IMR-90 (cell line): ENCODE results near the gene CAPN5. TPM values are rescaled to one million over a fixed set of nuclear protein-coding genes. Genes with fewer than 3 reads are reported as not detected.

ENCODE experiments used
- ATAC-seq: fragments of 200-7000 bp; cut with Tn5 transposase; 2 replicates; pipeline ENCODE4 v1.9.1; 2020; ENCODE audit warnings: low read depth, mild to moderate bottlenecking, moderate library complexity
- BruUV-seq: library from RNA; stranded (reverse); fragments of 400-500 nt; replicated peaks from 2 replicates; lab custom pipeline; 2021; lab: Mats Ljungman, UMichigan
- CTCF ChIA-PET: fragments of 300-600 bp; formaldehyde crosslinking; extraction: SDS; loops from one replicate; lab custom pipeline; 2021; ENCODE audit warnings: antibody characterized with exemption; lab: Yijun Ruan, JAX
- POLR2A ChIA-PET: fragments of 300-600 bp; sonication (Branson Sonifier 250); formaldehyde crosslinking; loops from one replicate; lab custom pipeline; 2022; ENCODE audit warnings: antibody characterized with exemption; ENCODE audit not compliant: unreplicated experiment; lab: Charles Lee
- DNase-seq: peaks from one replicate; pipeline ENCODE4 v3.0.0; 2013
- H2AFZ ChIP-seq: replicated peaks from 2 replicates; pipeline ENCODE3; 2013; ENCODE audit warnings: low read length, mild to moderate bottlenecking; ENCODE audit not compliant: poor library complexity
- H2AK5ac ChIP-seq: 2 replicates; pipeline ENCODE4 v1.6.1; 2013; ENCODE audit warnings: low read depth, low read length, inconsistent platforms
- H2AK9ac ChIP-seq: replicated peaks from 2 replicates; pipeline ENCODE3; 2013; ENCODE audit warnings: mild to moderate bottlenecking, low read depth, low read length, moderate library complexity; ENCODE audit not compliant: poor library complexity
- H2BK120ac ChIP-seq: 2 replicates; pipeline ENCODE4 v1.6.1; 2013; ENCODE audit warnings: low read depth, low read length, inconsistent platforms
- H2BK15ac ChIP-seq: 3 replicates; pipeline ENCODE4 v1.6.1; 2013; ENCODE audit warnings: low read depth, low read length, inconsistent platforms
- H2BK20ac ChIP-seq: 2 replicates; pipeline ENCODE4 v1.6.1; 2013; ENCODE audit warnings: low read depth, mild to moderate bottlenecking, inconsistent platforms, low read length, moderate library complexity
- H2BK5ac ChIP-seq: 2 replicates; pipeline ENCODE4 v1.6.1; 2013; ENCODE audit warnings: mild to moderate bottlenecking, low read depth, low read length, inconsistent platforms; ENCODE audit not compliant: poor library complexity, severe bottlenecking
- H3K14ac ChIP-seq: replicated peaks from 2 replicates; pipeline ENCODE4 v1.6.1; 2013; ENCODE audit warnings: low read depth, low read length, inconsistent platforms
- H3K18ac ChIP-seq: 2 replicates; pipeline ENCODE4 v1.6.1; 2013; ENCODE audit warnings: low read depth, low read length, control low read depth
- H3K23ac ChIP-seq: 2 replicates; pipeline ENCODE4 v1.6.1; 2013; ENCODE audit warnings: low read depth, low read length, inconsistent platforms
- H3K27ac ChIP-seq: 2 replicates; pipeline ENCODE4 v1.5.1; 2013; ENCODE audit warnings: mild to moderate bottlenecking, control low read depth, low read length; ENCODE audit not compliant: insufficient read depth
- H3K27me3 ChIP-seq: 2 replicates; pipeline ENCODE4 v1.6.1; 2013; ENCODE audit warnings: low read length; ENCODE audit not compliant: control insufficient read depth, insufficient read depth
- H3K36me3 ChIP-seq: 2 replicates; pipeline ENCODE4 v1.6.1; 2013; ENCODE audit warnings: low read length, mixed read lengths; ENCODE audit not compliant: control insufficient read depth, insufficient read depth
- H3K4ac ChIP-seq: 2 replicates; pipeline ENCODE4 v1.6.1; 2013; ENCODE audit warnings: low read depth, low read length, inconsistent platforms
- H3K4me1 ChIP-seq: 2 replicates; pipeline ENCODE4 v1.6.1; 2013; ENCODE audit warnings: low read length, mixed read lengths; ENCODE audit not compliant: control insufficient read depth, insufficient read depth
- H3K4me2 ChIP-seq: 2 replicates; pipeline ENCODE4 v1.6.1; 2013; ENCODE audit warnings: low read depth, mild to moderate bottlenecking, control low read depth, low read length, moderate library complexity
- H3K4me3 ChIP-seq: 2 replicates; pipeline ENCODE4 v1.5.1; 2013; ENCODE audit warnings: low read depth, mild to moderate bottlenecking, control low read depth, low read length, moderate library complexity; ENCODE audit not compliant: insufficient read depth
- H3K56ac ChIP-seq: 2 replicates; pipeline ENCODE4 v1.6.1; 2013; ENCODE audit warnings: low read length, inconsistent platforms; ENCODE audit not compliant: insufficient read depth; ENCODE audit errors: extremely low read depth
- H3K79me1 ChIP-seq, 2 experiments: 2 replicates each; pipeline ENCODE4 v1.6.1; 2013; ENCODE audit warnings: low read length in 2 of 2, inconsistent platforms in 1 of 2, low read depth in 1 of 2
- H3K9ac ChIP-seq: 2 replicates; pipeline ENCODE4 v1.6.1; 2013; ENCODE audit warnings: low read depth, low read length, control low read depth
- H3K9me1 ChIP-seq: 2 replicates; pipeline ENCODE4 v1.6.1; 2013; ENCODE audit warnings: low read length, inconsistent platforms; ENCODE audit not compliant: insufficient read depth
- H3K9me3 ChIP-seq: 2 replicates; pipeline ENCODE4 v1.6.1; 2013; ENCODE audit warnings: low read length; ENCODE audit not compliant: control insufficient read depth, insufficient read depth
- H4K20me1 ChIP-seq: 2 replicates; pipeline ENCODE4 v1.6.1; 2013; ENCODE audit warnings: low read length, inconsistent platforms; ENCODE audit not compliant: insufficient read depth
- H4K5ac ChIP-seq: 2 replicates; pipeline ENCODE4 v1.6.1; 2013; ENCODE audit warnings: mild to moderate bottlenecking, low read depth, low read length, control low read depth
- H4K8ac ChIP-seq, 2 experiments: 2 replicates each; pipeline ENCODE4 v1.6.1; 2013; ENCODE audit warnings: low read depth in 2 of 2, low read length in 2 of 2, control low read depth in 1 of 2, inconsistent platforms in 1 of 2
- H4K91ac ChIP-seq: 2 replicates; pipeline ENCODE4 v1.6.1; 2013; ENCODE audit warnings: low read depth, low read length, inconsistent platforms; ENCODE audit not compliant: insufficient read depth
- BHLHE40 ChIP-seq: fragments of 150-350 bp; IDR thresholded peaks from 2 replicates; pipeline ENCODE4 v1.6.1; 2016; ENCODE audit warnings: mild to moderate bottlenecking, low read depth, low read length
- CHD1 ChIP-seq: IDR thresholded peaks from 2 replicates; pipeline ENCODE4 v1.6.1; 2012; ENCODE audit warnings: low read depth, low read length, improper control_type of control experiment
- MAFK ChIP-seq: IDR thresholded peaks from 2 replicates; pipeline ENCODE4 v1.6.1; 2012; ENCODE audit warnings: low read depth, low read length, improper control_type of control experiment
- MAZ ChIP-seq: IDR thresholded peaks from 2 replicates; pipeline ENCODE4 v1.6.1; 2012; ENCODE audit warnings: low read depth, mild to moderate bottlenecking, low read length, improper control_type of control experiment, moderate library complexity, borderline replicate concordance
- NFE2L2 ChIP-seq: fragments of 150-350 bp; IDR thresholded peaks from 2 replicates; pipeline ENCODE4 v1.6.1; 2016; ENCODE audit warnings: low read depth, mild to moderate bottlenecking, low read length
- POLR2A ChIP-seq: IDR thresholded peaks from 2 replicates; pipeline ENCODE4 v1.6.1; 2012; ENCODE audit warnings: mild to moderate bottlenecking, low read depth, low read length
- RAD21 ChIP-seq: IDR thresholded peaks from 2 replicates; pipeline ENCODE4 v1.6.1; 2012; ENCODE audit warnings: low read length, improper control_type of control experiment
- RCOR1 ChIP-seq: IDR thresholded peaks from 2 replicates; pipeline ENCODE4 v1.6.1; 2012; ENCODE audit warnings: mild to moderate bottlenecking, low read length, improper control_type of control experiment; ENCODE audit not compliant: insufficient replicate concordance
- RFX5 ChIP-seq: IDR thresholded peaks from 2 replicates; pipeline ENCODE4 v1.8.0; 2012; ENCODE audit warnings: low read depth, mild to moderate bottlenecking, low read length, moderate library complexity
- SMC3 ChIP-seq: fragments of 150-350 bp; IDR thresholded peaks from 2 replicates; pipeline ENCODE4 v1.6.1; 2016; ENCODE audit warnings: low read depth, mild to moderate bottlenecking, antibody characterized with exemption, low read length, moderate library complexity
- WGBS, 2 experiments: methylation state at CpG; one replicate each; pipeline versions ENCODE4 v1.1.5 to v1.1.7; 2013; ENCODE audit warnings: missing lambda C conversion rate in 2 of 2; ENCODE audit not compliant: insufficient read length in 1 of 2; ENCODE audit errors: extremely low coverage in 2 of 2; 5-methylcytosine and 5-hydroxymethylcytosine counted together
- dilution Hi-C: fragments of 300-500 bp; cut with HindIII; formaldehyde crosslinking; loops from one replicate; pipeline ENCODE4 v1.14.3; 2018; ENCODE audit warnings: low sequenced_read_pairs; ENCODE audit not compliant: unreplicated experiment
- in situ Hi-C: fragments of 300-500 bp; cut with MboI; formaldehyde crosslinking; loops from 3 replicates; pipeline ENCODE4 v1.14.3; 2019; ENCODE audit warnings: low sequenced_read_pairs, inconsistent platforms, mixed read lengths
- intact Hi-C: fragments of 100-400 bp; cut with micrococcal nuclease; formaldehyde crosslinking; loops from 2 replicates; pipeline ENCODE4 v1.10.0; 2022
- polyA plus RNA-seq, 3 experiments: library from polyadenylated mRNA; depleted of rRNA; stranded (reverse); fragments of >200 nt; gene quantifications; 2 replicates each; pipeline ENCODE4 v1.2.3, GENCODE V29; 2012; ENCODE audit warnings: low replicate concordance in 1 of 3
- total RNA-seq: library from RNA; depleted of rRNA; stranded (reverse); fragments of >200 nt; gene quantifications from 2 replicates; pipeline ENCODE4 v1.2.3, GENCODE V29; 2012
- TF ChIP-seq, protein P1 (sequence below): conservative IDR thresholded peaks from 2 replicates; pipeline ENCODE4 v1.5.1; 2012; ENCODE audit warnings: mild to moderate bottlenecking, low read depth, low read length, improper control_type of control experiment
- TF ChIP-seq, protein P2 (sequence below): fragments of 150-350 bp; IDR thresholded peaks from 2 replicates; pipeline ENCODE4 v1.6.1; 2017; ENCODE audit warnings: mild to moderate bottlenecking, antibody characterized with exemption, low read length, low read depth

Gene CAPN5
- total and polyA plus RNA-seq, 2 of the 4 experiments (the other 2 are of a cell fraction): 8.1 to 24.0 TPM

DNA sequence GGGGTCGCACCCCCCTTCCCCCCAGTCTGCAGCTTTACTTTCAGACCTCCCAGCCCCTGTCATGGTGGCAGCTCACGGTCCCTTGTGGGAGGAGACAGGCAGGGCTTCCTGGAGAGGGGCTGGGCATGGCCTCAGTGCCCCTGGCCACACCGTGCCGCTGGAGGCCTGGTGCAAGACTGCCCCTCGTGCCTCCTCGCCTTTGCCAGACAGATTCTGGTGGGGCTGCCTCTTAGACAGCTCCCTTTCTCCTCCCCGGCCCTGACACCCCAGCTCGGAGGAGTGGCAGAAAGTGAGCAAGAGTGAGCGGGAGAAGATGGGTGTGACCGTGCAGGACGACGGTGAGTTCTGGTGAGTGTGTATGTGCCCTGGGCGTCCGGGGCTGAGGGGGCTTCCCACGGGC, 49.2 kb downstream of the CAPN5 start:
- no peaks in the 10 kb centered on the region for H3K9me3 ChIP-seq
- H3K9ac ChIP-seq: no peak overlapping the region
- 100% methylated on average over 1 of the region's 15 CpGs; no CpG with 5 or more reads in 1 of the 2 experiments for WGBS, 2 experiments
- H3K27me3 ChIP-seq: no peaks in the 10 kb centered on the region
- H4K91ac ChIP-seq: no peak overlapping the region
- no peak overlapping the region for H3K4me3 ChIP-seq
- dilution Hi-C loops: no loop called here
- H4K5ac ChIP-seq: no peak overlapping the region
- H3K4ac ChIP-seq: no peak overlapping the region
- no peak overlapping the region for H3K23ac ChIP-seq
- ATAC-seq (no peak), DNase-seq (no peak)
- H3K79me1 ChIP-seq: no peaks in the 10 kb centered on the region
- H4K8ac ChIP-seq: no peak overlapping the region
- H4K20me1 ChIP-seq: no peaks in the 10 kb centered on the region
- no peak overlapping the region for H3K14ac ChIP-seq
- no peak overlapping the region for H3K18ac ChIP-seq
- H3K27ac ChIP-seq: no peak overlapping the region
- no peak overlapping the region for H2BK120ac ChIP-seq
- H3K56ac ChIP-seq: no peak overlapping the region
- peaks cover 3% of the 10 kb centered on the region for H3K9me1 ChIP-seq
- POLR2A ChIA-PET: no interaction called here
- no peak overlapping the region for H2BK15ac ChIP-seq
- H2AFZ ChIP-seq: no peak overlapping the region
- TF ChIP-seq, protein P1, sequence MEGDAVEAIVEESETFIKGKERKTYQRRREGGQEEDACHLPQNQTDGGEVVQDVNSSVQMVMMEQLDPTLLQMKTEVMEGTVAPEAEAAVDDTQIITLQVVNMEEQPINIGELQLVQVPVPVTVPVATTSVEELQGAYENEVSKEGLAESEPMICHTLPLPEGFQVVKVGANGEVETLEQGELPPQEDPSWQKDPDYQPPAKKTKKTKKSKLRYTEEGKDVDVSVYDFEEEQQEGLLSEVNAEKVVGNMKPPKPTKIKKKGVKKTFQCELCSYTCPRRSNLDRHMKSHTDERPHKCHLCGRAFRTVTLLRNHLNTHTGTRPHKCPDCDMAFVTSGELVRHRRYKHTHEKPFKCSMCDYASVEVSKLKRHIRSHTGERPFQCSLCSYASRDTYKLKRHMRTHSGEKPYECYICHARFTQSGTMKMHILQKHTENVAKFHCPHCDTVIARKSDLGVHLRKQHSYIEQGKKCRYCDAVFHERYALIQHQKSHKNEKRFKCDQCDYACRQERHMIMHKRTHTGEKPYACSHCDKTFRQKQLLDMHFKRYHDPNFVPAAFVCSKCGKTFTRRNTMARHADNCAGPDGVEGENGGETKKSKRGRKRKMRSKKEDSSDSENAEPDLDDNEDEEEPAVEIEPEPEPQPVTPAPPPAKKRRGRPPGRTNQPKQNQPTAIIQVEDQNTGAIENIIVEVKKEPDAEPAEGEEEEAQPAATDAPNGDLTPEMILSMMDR: no peak
- no peak for TF ChIP-seq POLR2A
- no peak for TF ChIP-seq RAD21
- TF ChIP-seq MAFK: no peak
- no peak for TF ChIP-seq NFE2L2
- TF ChIP-seq CHD1: no peak
- no peak for TF ChIP-seq MAZ
- TF ChIP-seq, protein P2, sequence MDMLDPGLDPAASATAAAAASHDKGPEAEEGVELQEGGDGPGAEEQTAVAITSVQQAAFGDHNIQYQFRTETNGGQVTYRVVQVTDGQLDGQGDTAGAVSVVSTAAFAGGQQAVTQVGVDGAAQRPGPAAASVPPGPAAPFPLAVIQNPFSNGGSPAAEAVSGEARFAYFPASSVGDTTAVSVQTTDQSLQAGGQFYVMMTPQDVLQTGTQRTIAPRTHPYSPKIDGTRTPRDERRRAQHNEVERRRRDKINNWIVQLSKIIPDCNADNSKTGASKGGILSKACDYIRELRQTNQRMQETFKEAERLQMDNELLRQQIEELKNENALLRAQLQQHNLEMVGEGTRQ: no peak
- no peak for TF ChIP-seq RFX5
- TF ChIP-seq BHLHE40: no peak
- TF ChIP-seq RCOR1: no peak
- TF ChIP-seq SMC3: no peak
- H3K36me3 ChIP-seq: peaks cover 24% of the 10 kb centered on the region; the same call in 1 of the 2 replicates
- in situ Hi-C loops: no loop called here
- H2BK20ac ChIP-seq: no peak overlapping the region
- no peaks in the 10 kb centered on the region for H3K4me1 ChIP-seq
- no peak overlapping the region for H2AK5ac ChIP-seq
- CTCF ChIA-PET: interaction anchor here (2.4 kb wide), 1 partner anchor 11 kb away, joined by 6 read pairs; no protein-coding TSS in a partner anchor
- BruUV-seq: no TSS peak
- no peak overlapping the region for H3K4me2 ChIP-seq
- intact Hi-C loops: no loop called here
- H2AK9ac ChIP-seq: no peak overlapping the region
- no peak overlapping the region for H2BK5ac ChIP-seq
